HEK293 (cell line): Measurements from ENCODE around the gene PDE10A.
A peak's percentile ranks its signal among the peaks of the same experiment; 100 is the strongest.

Source experiments
- CTCF ChIP-seq: fragments of 450-650 bp; formaldehyde crosslinking; IDR thresholded peaks from 2 replicates; pipeline ENCODE4 v1.5.1; 2016; ENCODE audit warnings: missing biosample characterization, missing genetic modification characterization
- MEIS1 ChIP-seq: sonication (generic); formaldehyde crosslinking; IDR thresholded peaks from 2 replicates; pipeline ENCODE4 v1.8.1; 2022; ENCODE audit warnings: missing genetic modification reagents, mild to moderate bottlenecking, borderline replicate concordance
- ZNF324 ChIP-seq: fragments of 450-650 bp; formaldehyde crosslinking; IDR thresholded peaks from 2 replicates; pipeline ENCODE4 v1.5.1; 2016; ENCODE audit warnings: missing biosample characterization, missing genetic modification characterization
- ZNF335 ChIP-seq: fragments of 450-650 bp; formaldehyde crosslinking; conservative IDR thresholded peaks from 2 replicates; pipeline ENCODE4 v1.5.1; 2016; ENCODE audit warnings: missing biosample characterization, missing genetic modification characterization
- ZNF585B ChIP-seq: fragments of 450-650 bp; formaldehyde crosslinking; IDR thresholded peaks from 2 replicates; pipeline ENCODE4 v1.5.1; 2016; ENCODE audit warnings: missing biosample characterization, missing genetic modification characterization
- ZNF701 ChIP-seq: fragments of 450-650 bp; formaldehyde crosslinking; IDR thresholded peaks from 2 replicates; pipeline ENCODE4 v1.5.1; 2016; ENCODE audit warnings: missing biosample characterization, missing genetic modification characterization
- ZNF792 ChIP-seq: fragments of 450-650 bp; formaldehyde crosslinking; IDR thresholded peaks from 2 replicates; pipeline ENCODE4 v1.5.1; 2016; ENCODE audit warnings: missing biosample characterization, missing genetic modification characterization
- ZXDB ChIP-seq: fragments of 450-650 bp; formaldehyde crosslinking; IDR thresholded peaks from 2 replicates; pipeline ENCODE4 v1.5.1; 2016; ENCODE audit warnings: missing biosample characterization, missing genetic modification characterization

- TF ChIP-seq ZNF585B, result no peak
- TF ChIP-seq CTCF (tag by site-specific recombination), result no peak
- TF ChIP-seq MEIS1 (CRISPR knock-in tag), result no peak
- peak; percentile 19 for TF ChIP-seq ZNF324 (tag by site-specific recombination)
- TF ChIP-seq ZNF792, result no peak
- TF ChIP-seq ZNF701, result no peak
- peak; percentile 90 for TF ChIP-seq ZNF335
- peak; percentile 62; the same call in 1 of the 2 replicates for TF ChIP-seq ZXDB (tag by site-specific recombination)
These were observed 11.4 kb upstream of the PDE10A start for GRCh38 chr6:165674155-165675029.
